ENCODE data around the gene HMCN1. TPM values are rescaled to one million over a fixed set of nuclear protein-coding genes. Genes with fewer than 3 reads are reported as not detected.
A peak's percentile ranks its signal among the peaks of the same experiment; 100 is the strongest.

HMCN1 gene
- total and polyA plus RNA-seq, 11 donors, result 2.1 to 14.1 (median 5.6) TPM

- Histone ChIP-seq H3K9me3 (no peaks in the 10 kb centered on the region), H3K27ac (peak overlapping the region in 1 of 12 donors; percentile 37), H3K4me1 (peaks cover 0 to 22% (median 0%) of the 10 kb centered on the region in 12 donors), H3K27me3 (no peaks in the 10 kb centered on the region), H3K4me3 (no peak overlapping the region), H3K36me3 (peaks cover 0 to 37% (median 0%) of the 10 kb centered on the region in 9 donors)
- WGBS, 4 donors, result 26 to 42% (median 40%) methylated on average over 3 of the region's 3 CpGs
- no peak for TF ChIP-seq CTCF (IDR thresholded peaks at IDR 0.05)
- no peak for TF ChIP-seq POLR2A (IDR thresholded peaks at IDR 0.05)
- DNase-seq, result no peak
- ATAC-seq, result no peak
- intact Hi-C loops (cut with DNase I), result no loop called here
Observed at GRCh38 chr1:186044079-186044685, 310.0 kb downstream of the HMCN1 start.

GRCh38 chr1:186046437-186047211 is 312.4 kb downstream of the HMCN1 start:
- peaks cover 0 to 22% (median 0%) of the 10 kb centered on the region in 12 donors for H3K4me1 ChIP-seq

GRCh38 chr1:186050360-186050759 is 316.2 kb downstream of the HMCN1 start:
- no peak for ATAC-seq

More at GRCh38 chr1:186046437-186047211, 312.4 kb downstream of the HMCN1 start:
- DNase-seq, result no peak
- H3K9me3 ChIP-seq, result no peaks in the 10 kb centered on the region
- intact Hi-C loops (cut with DNase I), result no loop called here
- no peak overlapping the region for H3K27ac ChIP-seq
- TF ChIP-seq POLR2A (IDR thresholded peaks at IDR 0.05), result no peak
- no peak for TF ChIP-seq CTCF (IDR thresholded peaks at IDR 0.05)
- peaks cover 0 to 12% (median 0%) of the 10 kb centered on the region in 9 donors for H3K36me3 ChIP-seq
- ATAC-seq, result no peak
- 83 to 87% (median 86%) methylated on average over 4 of the region's 4 CpGs for whole genome bisulfite sequencing, 4 donors
- H3K27me3 ChIP-seq, result no peaks in the 10 kb centered on the region
- no peak overlapping the region for H3K4me3 ChIP-seq

More at GRCh38 chr1:186050360-186050759, 316.2 kb downstream of the HMCN1 start:
- intact Hi-C loops (cut with DNase I), result no loop called here
- WGBS, 4 donors, result 87 to 93% (median 88%) methylated on average over 3 of the region's 3 CpGs
- DNase-seq, result no peak
- H3K9me3 ChIP-seq, result no peaks in the 10 kb centered on the region
- peaks cover 0 to 22% (median 0%) of the 10 kb centered on the region in 9 donors for H3K36me3 ChIP-seq
- H3K27me3 ChIP-seq, result no peaks in the 10 kb centered on the region
- TF ChIP-seq CTCF (IDR thresholded peaks at IDR 0.05) (no peak), POLR2A (IDR thresholded peaks at IDR 0.05) (no peak)
- no peak overlapping the region for H3K4me3 ChIP-seq
- no peaks in the 10 kb centered on the region for H3K4me1 ChIP-seq
- H3K27ac ChIP-seq, result no peak overlapping the region

Measured in heart left ventricle (tissue), 16 donors.